ENCODE results near the gene THAP4. TPM values are rescaled to one million over a fixed set of nuclear protein-coding genes. Genes with fewer than 3 reads are reported as not detected.

The THAP4 gene
- total RNA-seq, 1 donor: 36.7 TPM

- no peak overlapping the region for H3K4me3 ChIP-seq (ENCODE audit: low read depth, low read length)
- no peak for DNase-seq (ENCODE audit: low read depth)
- TF ChIP-seq CTCF (IDR thresholded peaks at IDR 0.05; ENCODE audit: insufficient read depth, low read depth, low read length): no peak
These were observed 41.3 kb upstream of the THAP4 start for GRCh38 chr2:241678307-241678706.

GRCh38 chr2:241677392-241677791 lies 40.4 kb upstream of the THAP4 start:
- H3K4me3 ChIP-seq (ENCODE audit: low read depth, low read length): no peak overlapping the region
- no peak for DNase-seq (ENCODE audit: low read depth)
- no peak for TF ChIP-seq CTCF (IDR thresholded peaks at IDR 0.05; ENCODE audit: insufficient read depth, low read depth, low read length)

- DNase-seq (ENCODE audit: low read depth): no peak
- no peak overlapping the region for H3K4me3 ChIP-seq (ENCODE audit: low read depth, low read length)
- no peak for TF ChIP-seq CTCF (IDR thresholded peaks at IDR 0.05; ENCODE audit: insufficient read depth, low read depth, low read length)
These were observed 39.7 kb upstream of the THAP4 start for GRCh38 chr2:241676665-241677064.

- no peak for DNase-seq (ENCODE audit: low read depth)
- no peak overlapping the region for H3K4me3 ChIP-seq (ENCODE audit: low read depth, low read length)
- peak; percentile 11 for TF ChIP-seq CTCF (IDR thresholded peaks at IDR 0.05; ENCODE audit: insufficient read depth, low read depth, low read length)
These were observed 38.9 kb upstream of the THAP4 start for GRCh38 chr2:241675885-241676284.

GRCh38 chr2:241673797-241674725 lies 37.1 kb upstream of the THAP4 start:
- no peak for DNase-seq (ENCODE audit: low read depth)
- no peak for TF ChIP-seq CTCF (IDR thresholded peaks at IDR 0.05; ENCODE audit: insufficient read depth, low read depth, low read length)
- H3K4me3 ChIP-seq (ENCODE audit: low read depth, low read length): no peak overlapping the region

- no peak for DNase-seq (ENCODE audit: low read depth)
- no peak for TF ChIP-seq CTCF (IDR thresholded peaks at IDR 0.05; ENCODE audit: insufficient read depth, low read depth, low read length)
- no peak overlapping the region for H3K4me3 ChIP-seq (ENCODE audit: low read depth, low read length)
These were observed 36.3 kb upstream of the THAP4 start for GRCh38 chr2:241673189-241673663.
